ENCODE data around the gene ZMYND15. TPM values are rescaled to one million over a fixed set of nuclear protein-coding genes. Genes with fewer than 3 reads are reported as not detected.
A peak's percentile ranks its signal among the peaks of the same experiment; 100 is the strongest.

The ZMYND15 gene
- total RNA-seq, 1 donor = 1.4 TPM

- H3K36me3 ChIP-seq (ENCODE audit: insufficient read depth, low read length) = no peaks in the 10 kb centered on the region
- H3K9me3 ChIP-seq (ENCODE audit: low read depth, low read length) = no peaks in the 10 kb centered on the region
- no peak overlapping the region for H3K4me3 ChIP-seq (ENCODE audit: insufficient read depth, low read length)
- no peaks in the 10 kb centered on the region for H4K20me1 ChIP-seq (ENCODE audit: insufficient read depth, low read length)
- H3K27me3 ChIP-seq (ENCODE audit: insufficient read depth, low read length) = no peaks in the 10 kb centered on the region
- DNase-seq (ENCODE audit: insufficient read length, low spot score, missing footprints) = no peak
- peaks cover 7% of the 10 kb centered on the region for H3K4me1 ChIP-seq (ENCODE audit: insufficient read depth, low read length)
- H3K79me2 ChIP-seq (ENCODE audit: insufficient read depth, low read length) = no peaks in the 10 kb centered on the region
- no peak overlapping the region for H3K4me2 ChIP-seq (ENCODE audit: insufficient read depth, low read length)
- no peak for TF ChIP-seq CTCF (IDR thresholded peaks at IDR 0.05; ENCODE audit: extremely low read depth, low read depth, low read length)
- no peak overlapping the region for H3K27ac ChIP-seq (ENCODE audit: low read depth, low read length)
- no peak overlapping the region for H2AFZ ChIP-seq (ENCODE audit: low read length)
Measured at GRCh38 chr17:4724650-4725049, 15.0 kb upstream of the ZMYND15 start.

- no peak overlapping the region for H3K27ac ChIP-seq (ENCODE audit: low read depth, low read length)
- no peak overlapping the region for H3K4me2 ChIP-seq (ENCODE audit: insufficient read depth, low read length)
- no peak overlapping the region for H2AFZ ChIP-seq (ENCODE audit: low read length)
- H3K4me1 ChIP-seq (ENCODE audit: insufficient read depth, low read length) = peaks cover 11% of the 10 kb centered on the region
- no peaks in the 10 kb centered on the region for H3K9me3 ChIP-seq (ENCODE audit: low read depth, low read length)
- H3K36me3 ChIP-seq (ENCODE audit: insufficient read depth, low read length) = no peaks in the 10 kb centered on the region
- DNase-seq (ENCODE audit: insufficient read length, low spot score, missing footprints) = no peak
- H3K27me3 ChIP-seq (ENCODE audit: insufficient read depth, low read length) = no peaks in the 10 kb centered on the region
- H3K4me3 ChIP-seq (ENCODE audit: insufficient read depth, low read length) = no peak overlapping the region
- no peaks in the 10 kb centered on the region for H4K20me1 ChIP-seq (ENCODE audit: insufficient read depth, low read length)
- H3K79me2 ChIP-seq (ENCODE audit: insufficient read depth, low read length) = no peaks in the 10 kb centered on the region
- no peak for TF ChIP-seq CTCF (IDR thresholded peaks at IDR 0.05; ENCODE audit: extremely low read depth, low read depth, low read length)
Measured at GRCh38 chr17:4725646-4726310, 13.9 kb upstream of the ZMYND15 start.

GRCh38 chr17:4728124-4728523 is 11.5 kb upstream of the ZMYND15 start:
- no peak for DNase-seq (ENCODE audit: insufficient read length, low spot score, missing footprints)
- TF ChIP-seq CTCF (IDR thresholded peaks at IDR 0.05; ENCODE audit: extremely low read depth, low read depth, low read length) = no peak

GRCh38 chr17:4733073-4733531 is 6.5 kb upstream of the ZMYND15 start:
- no peaks in the 10 kb centered on the region for H3K36me3 ChIP-seq (ENCODE audit: insufficient read depth, low read length)
- H3K4me3 ChIP-seq (ENCODE audit: insufficient read depth, low read length) = no peak overlapping the region
- H3K27ac ChIP-seq (ENCODE audit: low read depth, low read length) = no peak overlapping the region
- peak; percentile 30 for TF ChIP-seq CTCF (IDR thresholded peaks at IDR 0.05; ENCODE audit: extremely low read depth, low read depth, low read length)
- H4K20me1 ChIP-seq (ENCODE audit: insufficient read depth, low read length) = no peaks in the 10 kb centered on the region
- H3K9me3 ChIP-seq (ENCODE audit: low read depth, low read length) = no peaks in the 10 kb centered on the region
- H3K27me3 ChIP-seq (ENCODE audit: insufficient read depth, low read length) = peaks cover 2% of the 10 kb centered on the region
- H2AFZ ChIP-seq (ENCODE audit: low read length) = no peak overlapping the region
- peaks cover 15% of the 10 kb centered on the region for H3K4me1 ChIP-seq (ENCODE audit: insufficient read depth, low read length)
- H3K4me2 ChIP-seq (ENCODE audit: insufficient read depth, low read length) = no peak overlapping the region
- H3K79me2 ChIP-seq (ENCODE audit: insufficient read depth, low read length) = no peaks in the 10 kb centered on the region
- DNase-seq (ENCODE audit: insufficient read length, low spot score, missing footprints) = no peak

More at GRCh38 chr17:4728124-4728523, 11.5 kb upstream of the ZMYND15 start:
- Histone ChIP-seq H3K9me3 (ENCODE audit: low read depth, low read length) (no peaks in the 10 kb centered on the region), H3K27ac (ENCODE audit: low read depth, low read length) (no peak overlapping the region), H4K20me1 (ENCODE audit: insufficient read depth, low read length) (no peaks in the 10 kb centered on the region), H3K36me3 (ENCODE audit: insufficient read depth, low read length) (no peaks in the 10 kb centered on the region), H3K79me2 (ENCODE audit: insufficient read depth, low read length) (no peaks in the 10 kb centered on the region), H3K4me2 (ENCODE audit: insufficient read depth, low read length) (no peak overlapping the region), H3K27me3 (ENCODE audit: insufficient read depth, low read length) (no peaks in the 10 kb centered on the region), H3K4me3 (ENCODE audit: insufficient read depth, low read length) (no peak overlapping the region), H3K4me1 (ENCODE audit: insufficient read depth, low read length) (peaks cover 9% of the 10 kb centered on the region), H2AFZ (ENCODE audit: low read length) (no peak overlapping the region)
